T-cell (primary cell): ENCODE results near the gene NF2. TPM values are rescaled to one million over a fixed set of nuclear protein-coding genes. Genes with fewer than 3 reads are reported as not detected.
A peak's percentile ranks its signal among the peaks of the same experiment; 100 is the strongest.

Experiments
- ATAC-seq, 4 experiments: fragments of 200-7000 bp in 3 of 4; fragments of 150-1000 bp in 1 of 4; cut with Tn5 transposase; replicated peaks in 1 of 4; 1 replicate in 3 of 4; 2 replicates in 1 of 4; pipeline ENCODE4 v1.10.0; 2021; ENCODE audit warnings: moderate library complexity in 3 of 4, mild to moderate bottlenecking in 2 of 4, moderate number of reproducible peaks in 1 of 4
- CTCF ChIA-PET, 2 donors: fragments of 300-600 bp; sonication (Branson Sonifier 250); formaldehyde crosslinking; loops; one replicate each; lab custom pipeline; 2022; ENCODE audit warnings: antibody characterized with exemption in 2 of 2; lab: Charles Lee
- POLR2A ChIA-PET, 2 donors: fragments of 300-600 bp; sonication (Branson Sonifier 250); formaldehyde crosslinking; loops; one replicate each; lab custom pipeline; 2022; ENCODE audit warnings: antibody characterized with exemption in 2 of 2; lab: Charles Lee
- DNase-seq, 35 experiments: peaks; one replicate each; pipeline versions ENCODE4 v3.0.0 to v3.0.0-alpha.2; 2013 to 2023
- H3K27ac ChIP-seq: one replicate; pipeline ENCODE4 v1.5.1; 2013; ENCODE audit warnings: low read length
- H3K27me3 ChIP-seq, 2 experiments: replicated peaks in 1 of 2; 1 replicate in 1 of 2; 2 replicates in 1 of 2; pipeline versions ENCODE4 v1.6.1 to v1.7.0; 2013; ENCODE audit warnings: low read length in 1 of 2, mixed read lengths in 1 of 2; ENCODE audit not compliant: control insufficient read depth in 2 of 2, insufficient read depth in 2 of 2; ENCODE audit errors: extremely low read depth in 1 of 2
- H3K36me3 ChIP-seq, 2 donors: 1 replicate in 1 of 2; 2 replicates in 1 of 2; pipeline versions ENCODE4 v1.6.1 to v1.7.0; 2013; ENCODE audit warnings: low read length in 1 of 2; ENCODE audit not compliant: control insufficient read depth in 2 of 2, insufficient read depth in 1 of 2; ENCODE audit errors: extremely low read depth in 1 of 2
- H3K4me1 ChIP-seq, 2 experiments: 1 replicate in 1 of 2; 2 replicates in 1 of 2; pipeline versions ENCODE4 v1.6.1 to v1.7.0; 2013; ENCODE audit warnings: low read length in 2 of 2, mixed read lengths in 1 of 2; ENCODE audit not compliant: insufficient read depth in 2 of 2, control insufficient read depth in 1 of 2; ENCODE audit errors: extremely low read depth in 1 of 2
- H3K4me3 ChIP-seq, 2 donors: 1 replicate in 1 of 2; 2 replicates in 1 of 2; pipeline versions ENCODE4 v1.5.1 to v1.7.0; 2013; ENCODE audit warnings: mild to moderate bottlenecking in 2 of 2, low read length in 1 of 2, moderate library complexity in 1 of 2; ENCODE audit not compliant: control insufficient read depth in 1 of 2; ENCODE audit errors: extremely low read depth in 1 of 2
- H3K9me3 ChIP-seq: 2 replicates; pipeline ENCODE4 v1.7.0; 2013
- H3K27ac Mint-ChIP-seq, 2 donors: one replicate each; pipeline ENCODE4 v1.8.0; 2020 to 2021; ENCODE audit warnings: mild to moderate bottlenecking in 2 of 2, mixed read lengths in 2 of 2
- H3K27me3 Mint-ChIP-seq, 2 donors: one replicate each; pipeline ENCODE4 v1.8.0; 2021 to 2022; ENCODE audit warnings: mixed read lengths in 2 of 2
- H3K36me3 Mint-ChIP-seq: one replicate; pipeline ENCODE4 v1.8.0; 2021; ENCODE audit warnings: mixed read lengths
- H3K4me1 Mint-ChIP-seq, 3 donors: one replicate each; pipeline ENCODE4 v1.8.0; 2020 to 2022; ENCODE audit warnings: mixed read lengths in 3 of 3, mild to moderate bottlenecking in 1 of 3
- H3K4me3 Mint-ChIP-seq, 3 donors: one replicate each; pipeline ENCODE4 v1.8.0; 2020 to 2022; ENCODE audit warnings: mild to moderate bottlenecking in 3 of 3, mixed read lengths in 3 of 3, moderate library complexity in 3 of 3
- H3K9me3 Mint-ChIP-seq, 3 donors: one replicate each; pipeline ENCODE4 v1.8.0; 2020 to 2022; ENCODE audit warnings: mixed read lengths in 3 of 3
- WGBS: methylation state at CpG from one replicate; pipeline ENCODE4 v1.1.5; 2013; ENCODE audit warnings: missing lambda C conversion rate; ENCODE audit not compliant: insufficient coverage; 5-methylcytosine and 5-hydroxymethylcytosine counted together
- total RNA-seq, 35 experiments: library from RNA in 6 of 35; stranded (reverse) in 6 of 35; fragments of 120-200 nt in 1 of 35; gene quantifications; one replicate each; pipeline versions ENCODE4 v1.2.1 to v1.2.4 and lab custom pipeline; 2013 to 2026

The NF2 gene
- total RNA-seq, 5 donors from 2014 or later (not counting 1 experiment from before 2014, with no cell fraction given): 26.1 to 33.4 (median 31.9) TPM

- ChIA-PET POLR2A (no interaction called here), CTCF (no interaction called here)
- Histone ChIP-seq H3K27me3 (no peaks in the 10 kb centered on the region), H3K4me1 (peaks cover 16 to 31% of the 10 kb centered on the region in 2 experiments), H3K4me3 (no peak overlapping the region), H3K36me3 (no peaks in the 10 kb centered on the region), H3K27ac (no peak overlapping the region), H3K9me3 (no peaks in the 10 kb centered on the region)
- no peaks in the 10 kb centered on the region for H3K9me3 Mint-ChIP-seq
- H3K4me1 Mint-ChIP-seq: peaks cover 72 to 78% (median 77%) of the 10 kb centered on the region in 3 donors
- peak overlapping the region in 1 of 3 donors; percentile 52 for H3K4me3 Mint-ChIP-seq
- no peaks in the 10 kb centered on the region for H3K36me3 Mint-ChIP-seq
- ATAC-seq (no peak), DNase-seq (no peak)
- peak overlapping the region; percentile 81 to 90 for H3K27ac Mint-ChIP-seq
- 100% methylated on average over 1 of the region's 5 CpGs for WGBS
- no peaks in the 10 kb centered on the region for H3K27me3 Mint-ChIP-seq
These were observed 18.5 kb downstream of the NF2 start for GRCh38 chr22:29621761-29622526.

- POLR2A ChIA-PET: no interaction called here
- no peaks in the 10 kb centered on the region for H3K27me3 Mint-ChIP-seq
- no peak for DNase-seq
- Histone ChIP-seq H3K4me1 (peaks cover 16 to 31% of the 10 kb centered on the region in 2 experiments), H3K9me3 (no peaks in the 10 kb centered on the region), H3K27me3 (no peaks in the 10 kb centered on the region), H3K36me3 (no peaks in the 10 kb centered on the region), H3K4me3 (no peak overlapping the region), H3K27ac (peak overlapping the region; percentile 62)
- no peaks in the 10 kb centered on the region for H3K9me3 Mint-ChIP-seq
- 77% methylated on average over 6 of the region's 6 CpGs for WGBS
- no peak for ATAC-seq
- H3K4me1 Mint-ChIP-seq: peaks cover 71 to 77% (median 75%) of the 10 kb centered on the region in 3 donors
- CTCF ChIA-PET: interaction anchor here (0.6 to 1.4 kb wide), 2 partner anchors 13 to 466 kb away, joined by 3 to 6 read pairs; no protein-coding TSS in a partner anchor
- peak overlapping the region; percentile 51 to 64 (median 54) for H3K4me3 Mint-ChIP-seq
- H3K27ac Mint-ChIP-seq: peak overlapping the region; percentile 83 to 93
- no peaks in the 10 kb centered on the region for H3K36me3 Mint-ChIP-seq
These were observed 19.6 kb downstream of the NF2 start for GRCh38 chr22:29623059-29623458.

- Mint-ChIP-seq H3K4me1 (peaks cover 68 to 75% (median 75%) of the 10 kb centered on the region in 3 donors), H3K27me3 (no peaks in the 10 kb centered on the region), H3K36me3 (no peaks in the 10 kb centered on the region), H3K4me3 (peak overlapping the region; percentile 51 to 64 (median 54)), H3K27ac (peak overlapping the region; percentile 83 to 93), H3K9me3 (no peaks in the 10 kb centered on the region)
- DNase-seq: peak in 4 of 35 experiments; percentile 9 to 41 (median 19)
- H3K4me3 ChIP-seq: no peak overlapping the region
- 23% methylated on average over 3 of the region's 6 CpGs for WGBS
- H3K27me3 ChIP-seq: no peaks in the 10 kb centered on the region
- peak; percentile 71 to 86 (median 80) for ATAC-seq
- peak overlapping the region; percentile 62 for H3K27ac ChIP-seq
- no peaks in the 10 kb centered on the region for H3K36me3 ChIP-seq
- CTCF ChIA-PET: interaction anchor here (0.5 to 1.4 kb wide), 3 partner anchors 14 to 465 kb away, joined by 3 to 6 read pairs (median 4); no protein-coding TSS in a partner anchor
- H3K4me1 ChIP-seq: peaks cover 16 to 31% of the 10 kb centered on the region in 2 experiments
- no peaks in the 10 kb centered on the region for H3K9me3 ChIP-seq
- POLR2A ChIA-PET: no interaction called here
These were observed 20.2 kb downstream of the NF2 start for GRCh38 chr22:29623553-29624169.

- Mint-ChIP-seq H3K4me1 (peaks cover 74 to 80% (median 79%) of the 10 kb centered on the region in 3 donors), H3K9me3 (no peaks in the 10 kb centered on the region), H3K27me3 (no peaks in the 10 kb centered on the region), H3K4me3 (peak overlapping the region in 1 of 3 donors; percentile 54), H3K27ac (peak overlapping the region; percentile 83 to 93), H3K36me3 (peaks cover 3% of the 10 kb centered on the region)
- Histone ChIP-seq H3K27me3 (no peaks in the 10 kb centered on the region), H3K4me3 (no peak overlapping the region), H3K9me3 (no peaks in the 10 kb centered on the region), H3K27ac (no peak overlapping the region), H3K36me3 (no peaks in the 10 kb centered on the region), H3K4me1 (peaks cover 18 to 31% of the 10 kb centered on the region in 2 experiments)
- DNase-seq (peak in 26 of 35 experiments; percentile 11 to 63 (median 26)), ATAC-seq (peak in 2 of 4 experiments; percentile 46 to 50)
- ChIA-PET POLR2A (interaction anchor here in 1 of 2 donors (0.6 kb wide), 1 partner anchor 468 kb away, joined by 3 read pairs; no protein-coding TSS in a partner anchor), CTCF (interaction anchor here (0.5 to 1.4 kb wide), 9 partner anchors 9 to 736 kb away, joined by 3 to 6 read pairs (median 5); no protein-coding TSS in a partner anchor)
- 100% methylated on average over 1 of the region's 12 CpGs for WGBS
These were observed 21.8 kb downstream of the NF2 start for GRCh38 chr22:29625090-29625825.

- no CpG with 5 or more reads among the region's 3 CpGs for WGBS
- ATAC-seq (no peak), DNase-seq (no peak)
- Mint-ChIP-seq H3K9me3 (no peaks in the 10 kb centered on the region), H3K36me3 (peaks cover 3% of the 10 kb centered on the region), H3K27ac (no peak overlapping the region), H3K4me1 (peaks cover 70 to 78% (median 74%) of the 10 kb centered on the region in 3 donors), H3K27me3 (no peaks in the 10 kb centered on the region), H3K4me3 (no peak overlapping the region)
- Histone ChIP-seq H3K4me3 (no peak overlapping the region), H3K27me3 (no peaks in the 10 kb centered on the region), H3K4me1 (peaks cover 16 to 24% of the 10 kb centered on the region in 2 experiments), H3K9me3 (no peaks in the 10 kb centered on the region), H3K27ac (no peak overlapping the region), H3K36me3 (no peaks in the 10 kb centered on the region)
- POLR2A ChIA-PET: no interaction called here
- CTCF ChIA-PET: interaction anchor here in 1 of 2 donors (0.7 to 1.1 kb wide), 4 partner anchors 30 to 492 kb away, joined by 3 to 5 read pairs (median 4); partner anchors contain the start of genes UQCR10 and ZMAT5
These were observed 23.2 kb downstream of the NF2 start for GRCh38 chr22:29626497-29627195.
